Astrocyte of the spinal cord (primary cell): ENCODE measurements around the gene SUSD2.
A peak's percentile ranks its signal among the peaks of the same experiment; 100 is the strongest.
"Not testable (repeated sequence)": the region's sequence is repeated elsewhere in the genome, so short reads cannot be mapped to it uniquely, and the experiment has no call there.

Source experiments
- DNase-seq: peaks from one replicate; pipeline ENCODE4 v3.0.0; 2011; ENCODE audit warnings: low read depth, low spot score
- H3K4me3 ChIP-seq: 2 replicates; pipeline ENCODE4 v1.5.1; 2011; ENCODE audit warnings: low read depth, mild to moderate bottlenecking, low read length, moderate library complexity
- CTCF ChIP-seq: IDR thresholded peaks from 2 replicates; pipeline ENCODE4 v1.5.1; 2012; ENCODE audit warnings: low read depth, mild to moderate bottlenecking, low read length, inconsistent platforms
- in situ Hi-C: cut with HindIII; loops from 2 replicates; pipeline ENCODE4 v1.10.0; 2017; ENCODE audit warnings: low sequenced_read_pairs

The SUSD2 gene, protein sequence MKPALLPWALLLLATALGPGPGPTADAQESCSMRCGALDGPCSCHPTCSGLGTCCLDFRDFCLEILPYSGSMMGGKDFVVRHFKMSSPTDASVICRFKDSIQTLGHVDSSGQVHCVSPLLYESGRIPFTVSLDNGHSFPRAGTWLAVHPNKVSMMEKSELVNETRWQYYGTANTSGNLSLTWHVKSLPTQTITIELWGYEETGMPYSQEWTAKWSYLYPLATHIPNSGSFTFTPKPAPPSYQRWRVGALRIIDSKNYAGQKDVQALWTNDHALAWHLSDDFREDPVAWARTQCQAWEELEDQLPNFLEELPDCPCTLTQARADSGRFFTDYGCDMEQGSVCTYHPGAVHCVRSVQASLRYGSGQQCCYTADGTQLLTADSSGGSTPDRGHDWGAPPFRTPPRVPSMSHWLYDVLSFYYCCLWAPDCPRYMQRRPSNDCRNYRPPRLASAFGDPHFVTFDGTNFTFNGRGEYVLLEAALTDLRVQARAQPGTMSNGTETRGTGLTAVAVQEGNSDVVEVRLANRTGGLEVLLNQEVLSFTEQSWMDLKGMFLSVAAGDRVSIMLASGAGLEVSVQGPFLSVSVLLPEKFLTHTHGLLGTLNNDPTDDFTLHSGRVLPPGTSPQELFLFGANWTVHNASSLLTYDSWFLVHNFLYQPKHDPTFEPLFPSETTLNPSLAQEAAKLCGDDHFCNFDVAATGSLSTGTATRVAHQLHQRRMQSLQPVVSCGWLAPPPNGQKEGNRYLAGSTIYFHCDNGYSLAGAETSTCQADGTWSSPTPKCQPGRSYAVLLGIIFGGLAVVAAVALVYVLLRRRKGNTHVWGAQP

GRCh38 chr22:24181088-24181995 lies at the start of gene SUSD2:
Gene SUSD2 (plus strand): TSS chr22:24181487. CDS start chr22:24181520, 33 bp downstream.
- no peak for DNase-seq
- no peak within 1 kb of the TSS for H3K4me3 ChIP-seq
- no peak for TF ChIP-seq CTCF
- in situ Hi-C loops, result no loop called here

GRCh38 chr22:24133187-24133965 lies 47.9 kb upstream of the SUSD2 start:
- no peak overlapping the region for H3K4me3 ChIP-seq
- in situ Hi-C loops, result no loop called here
- peak; percentile 20 for DNase-seq
- peak; percentile 54 for TF ChIP-seq CTCF

DNA sequence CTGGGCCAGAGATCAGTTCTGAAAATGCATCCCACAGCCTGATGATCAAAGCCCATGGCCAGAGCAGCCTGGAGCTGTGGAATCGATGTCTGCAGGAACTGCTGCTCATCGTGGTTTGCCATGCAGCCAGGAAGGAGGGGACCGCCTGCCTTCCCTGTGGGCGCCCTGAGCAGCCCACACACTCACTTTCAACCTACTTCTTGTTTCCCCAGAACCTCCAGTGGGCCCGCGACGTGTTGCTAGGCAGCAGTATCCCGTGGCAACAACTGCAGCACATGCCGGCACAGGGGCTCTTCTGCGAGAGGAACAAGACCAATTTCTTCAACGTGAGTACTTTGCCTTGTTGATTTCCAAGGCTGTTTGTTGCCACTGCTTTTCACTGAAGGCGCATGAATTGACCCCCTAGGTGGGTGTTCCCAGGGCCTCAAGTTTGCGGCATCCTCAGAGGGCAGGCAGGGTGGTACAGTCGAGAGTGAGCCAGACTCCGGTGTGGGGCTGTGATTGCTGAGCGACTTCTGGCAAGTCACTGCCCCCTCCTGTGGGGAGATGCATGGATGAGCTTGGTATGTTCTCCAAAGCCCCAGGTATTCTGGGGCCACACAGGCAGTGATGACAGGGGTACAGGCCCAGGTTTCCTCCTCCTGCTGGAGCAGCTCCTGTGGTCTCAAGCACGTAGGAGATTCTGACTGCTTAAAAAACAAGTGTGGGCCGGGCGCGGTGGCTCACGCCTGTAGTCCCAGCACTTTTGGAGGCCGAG lies 47.0 kb upstream of the SUSD2 start:
- in situ Hi-C loops, result no loop called here
- H3K4me3 ChIP-seq, result no peak overlapping the region
- peak; percentile 29 for DNase-seq
- TF ChIP-seq CTCF, result no peak

GRCh38 chr22:24136533-24136932 lies 44.8 kb upstream of the SUSD2 start:
- H3K4me3 ChIP-seq, in situ Hi-C loops: not testable (repeated sequence)

DNA sequence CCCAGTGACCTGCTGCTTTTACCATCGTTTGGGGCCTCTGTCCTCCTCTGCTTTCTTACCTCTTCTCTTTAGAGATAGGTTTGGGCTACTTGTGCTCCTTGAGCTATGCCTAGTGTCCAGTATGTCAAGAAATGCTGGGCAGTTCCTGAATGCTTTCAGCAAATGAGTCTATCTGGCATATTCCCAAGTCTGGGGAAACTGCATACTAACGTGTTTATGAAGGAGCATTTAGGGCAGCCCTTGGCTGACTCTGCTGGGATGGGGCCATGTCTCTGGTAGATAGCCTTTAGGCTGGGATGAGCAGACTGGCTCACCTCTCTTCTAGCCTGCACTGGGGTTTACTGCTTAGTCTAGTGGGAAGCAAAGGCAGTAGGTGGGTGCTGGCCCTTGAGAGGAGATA lies 43.7 kb upstream of the SUSD2 start:
- DNase-seq, result peak; percentile 69
- in situ Hi-C loops, result no loop called here
- TF ChIP-seq CTCF, result no peak
- no peak overlapping the region for H3K4me3 ChIP-seq

More at GRCh38 chr22:24136533-24136932, 44.8 kb upstream of the SUSD2 start:
- DNase-seq, result not testable (repeated sequence)
